GM21360 (cell line): ENCODE data around the gene CNGB1.
"Not testable (repeated sequence)": the region's sequence is repeated elsewhere in the genome, so short reads cannot be mapped to it uniquely, and the experiment has no call there.

Experiments used
- ATAC-seq: cut with Tn5 transposase; IDR thresholded peaks from one replicate; pipeline ENCODE4 v1.9.1; 2021; ENCODE audit warnings: mild to moderate bottlenecking, moderate library complexity; ENCODE audit not compliant: unreplicated experiment

CNGB1 gene

GRCh38 chr16:57970970-57971369 is at the start of gene CNGB1:
Gene CNGB1, minus strand, starts transcription at chr16:57971128. Its CDS starts 3,842 bp downstream, at chr16:57967286.
- ATAC-seq: no peak

GRCh38 chr16:58019866-58020538 is 49.1 kb upstream of the CNGB1 start:
- no peak for ATAC-seq

DNA sequence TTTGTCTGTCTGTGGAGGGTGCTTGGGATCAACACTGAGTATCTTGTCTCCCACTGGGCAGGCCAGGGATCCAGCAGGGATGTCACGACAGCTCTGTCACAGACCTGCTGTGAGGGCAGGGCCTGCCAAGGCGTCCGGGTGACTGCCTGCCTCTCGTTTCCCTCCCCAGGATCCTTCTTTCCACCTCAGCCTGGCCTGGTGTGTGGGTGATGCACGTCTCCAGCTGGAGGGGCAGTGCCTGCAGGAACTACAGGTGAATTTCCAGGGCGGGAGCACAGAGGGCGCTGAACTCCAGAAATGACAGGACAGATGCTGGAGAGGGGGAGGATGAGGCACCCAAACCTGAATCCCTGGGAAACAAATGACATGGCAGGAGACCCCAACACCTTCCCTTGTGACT is 47.9 kb upstream of the CNGB1 start:
- no peak for ATAC-seq

DNA sequence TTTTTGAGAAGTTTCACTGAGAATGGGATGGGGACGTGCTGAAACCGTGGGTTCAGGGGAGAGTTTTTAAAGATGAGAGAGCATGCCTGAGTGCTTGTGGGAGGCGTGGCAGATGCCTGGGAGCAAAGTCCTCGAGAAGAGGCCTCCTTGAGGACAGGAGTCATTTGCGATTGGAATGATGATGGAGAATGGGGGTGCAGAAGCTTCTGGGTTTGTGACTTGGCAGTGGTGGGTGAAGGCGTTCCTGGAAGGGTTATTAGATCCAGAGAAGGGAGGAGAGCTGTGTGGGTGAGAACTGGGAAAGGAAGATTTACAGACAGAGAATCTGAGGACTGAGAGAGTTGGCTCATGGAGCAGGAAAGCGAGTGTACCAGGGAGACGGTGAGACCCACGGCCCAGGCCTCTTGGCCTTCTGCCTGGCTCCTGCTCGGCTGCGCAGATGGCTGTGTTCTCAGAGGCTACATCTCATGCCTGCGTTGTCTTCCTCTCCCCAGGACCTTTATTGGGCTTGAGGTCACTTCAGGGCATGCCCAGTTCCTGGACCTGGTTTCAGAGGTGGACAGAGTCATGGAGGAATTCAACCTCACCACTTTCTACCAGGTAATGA is 46.0 kb upstream of the CNGB1 start:
- ATAC-seq: no peak

- ATAC-seq: no peak
Measured at GRCh38 chr16:58013201-58013956, 42.5 kb upstream of the CNGB1 start.

- no peak for ATAC-seq
Measured at GRCh38 chr16:58012481-58012880, 41.6 kb upstream of the CNGB1 start.

GRCh38 chr16:58011652-58012051 is 40.7 kb upstream of the CNGB1 start:
- no peak for ATAC-seq

DNA sequence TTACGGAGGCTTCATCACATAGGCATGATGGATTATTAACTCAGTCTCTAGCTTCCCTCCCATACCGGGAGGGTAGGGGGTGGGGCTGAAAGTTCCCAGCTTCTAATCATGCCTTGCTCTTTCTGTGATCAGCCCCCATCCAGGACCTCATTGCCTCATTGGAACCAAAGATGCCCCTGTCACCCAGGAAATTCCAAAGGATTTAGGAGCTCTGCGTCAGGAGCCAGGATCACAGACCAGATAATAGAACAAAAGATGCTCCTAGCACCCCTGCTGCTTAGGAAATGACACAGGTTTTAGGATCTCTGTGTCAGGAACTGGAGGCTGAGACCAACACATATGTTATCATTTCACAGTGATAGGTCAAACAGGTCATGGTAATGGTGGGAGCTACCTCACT is 40.0 kb upstream of the CNGB1 start:
- no peak for ATAC-seq

GRCh38 chr16:58009856-58010416 is 39.0 kb upstream of the CNGB1 start:
- no peak for ATAC-seq

DNA sequence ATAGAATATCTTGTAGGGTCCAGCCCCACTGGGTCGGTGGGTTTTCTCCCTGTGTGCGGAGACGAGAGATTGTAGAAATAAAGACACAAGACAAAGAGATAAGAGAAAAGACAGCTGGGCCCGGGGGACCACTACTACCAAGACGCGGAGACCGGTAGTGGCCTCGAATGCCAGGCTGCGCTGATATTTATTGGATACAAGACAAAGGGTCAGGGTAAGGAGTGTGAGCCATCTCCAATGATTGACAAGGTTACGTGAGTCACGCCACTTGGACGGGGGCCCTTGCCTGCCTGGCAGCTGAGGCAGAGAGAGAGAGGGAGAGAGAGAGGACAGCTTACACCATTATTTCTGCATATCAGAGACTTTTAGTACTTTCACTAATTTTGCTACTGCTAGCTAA is 33.8 kb upstream of the CNGB1 start:
- not testable (repeated sequence) for ATAC-seq

- no peak for ATAC-seq
Measured at GRCh38 chr16:58002936-58003335, 32.0 kb upstream of the CNGB1 start.

DNA sequence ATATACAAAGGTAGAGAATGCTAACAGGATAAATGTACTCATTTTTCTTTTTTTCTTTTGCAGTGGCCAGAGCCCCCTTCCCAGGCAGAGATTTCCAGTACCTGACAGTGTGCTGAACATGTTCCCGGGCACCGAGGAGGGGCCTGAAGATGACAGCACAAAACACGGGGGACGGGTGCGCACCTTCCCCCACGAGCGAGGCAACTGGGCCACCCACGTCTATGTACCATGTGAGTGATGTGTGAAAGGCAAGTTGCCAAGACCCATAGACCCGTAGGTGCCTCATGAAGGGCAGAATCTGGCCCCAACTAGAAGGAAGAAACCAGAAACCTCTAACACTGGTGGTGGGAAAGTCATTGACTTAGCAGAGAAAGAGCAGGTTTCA is 31.5 kb upstream of the CNGB1 start:
- ATAC-seq: no peak

DNA sequence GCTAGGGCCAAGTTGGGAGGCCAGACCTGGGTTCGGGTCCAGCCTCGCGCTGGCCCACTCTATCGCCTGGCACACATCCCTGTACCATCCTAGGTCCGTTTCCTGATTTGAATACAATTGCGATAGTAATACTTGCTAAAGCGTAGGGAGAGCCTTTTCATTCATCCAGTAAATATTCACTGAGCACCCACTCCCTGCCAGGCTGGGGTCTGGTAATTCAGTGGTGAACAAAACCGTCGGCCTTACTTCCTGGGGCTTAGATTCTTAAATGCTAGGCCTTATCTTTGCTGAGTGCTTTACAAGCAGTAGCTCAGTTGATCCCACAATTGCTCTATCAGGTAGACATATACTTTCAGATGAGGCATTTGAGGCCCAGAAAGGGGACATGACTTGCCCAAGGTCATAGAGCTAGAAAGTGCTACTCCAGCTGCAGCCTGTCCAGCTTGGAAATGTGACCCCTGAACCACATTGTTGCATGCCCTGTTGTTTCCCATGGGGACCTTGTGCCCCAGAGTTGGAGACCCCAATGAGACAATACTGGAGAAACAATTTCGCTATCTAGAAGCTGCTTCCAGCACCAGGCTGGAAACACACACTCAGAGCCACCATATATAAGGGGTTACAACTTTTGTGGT is 31.0 kb upstream of the CNGB1 start:
- no peak for ATAC-seq

- ATAC-seq: peak; percentile 68
Measured at GRCh38 chr16:58000706-58001676, 30.1 kb upstream of the CNGB1 start, which contains the start of gene USB1. Gene USB1, plus strand, starts transcription at chr16:58001407. Its CDS starts 77 bp downstream, at chr16:58001484.

DNA sequence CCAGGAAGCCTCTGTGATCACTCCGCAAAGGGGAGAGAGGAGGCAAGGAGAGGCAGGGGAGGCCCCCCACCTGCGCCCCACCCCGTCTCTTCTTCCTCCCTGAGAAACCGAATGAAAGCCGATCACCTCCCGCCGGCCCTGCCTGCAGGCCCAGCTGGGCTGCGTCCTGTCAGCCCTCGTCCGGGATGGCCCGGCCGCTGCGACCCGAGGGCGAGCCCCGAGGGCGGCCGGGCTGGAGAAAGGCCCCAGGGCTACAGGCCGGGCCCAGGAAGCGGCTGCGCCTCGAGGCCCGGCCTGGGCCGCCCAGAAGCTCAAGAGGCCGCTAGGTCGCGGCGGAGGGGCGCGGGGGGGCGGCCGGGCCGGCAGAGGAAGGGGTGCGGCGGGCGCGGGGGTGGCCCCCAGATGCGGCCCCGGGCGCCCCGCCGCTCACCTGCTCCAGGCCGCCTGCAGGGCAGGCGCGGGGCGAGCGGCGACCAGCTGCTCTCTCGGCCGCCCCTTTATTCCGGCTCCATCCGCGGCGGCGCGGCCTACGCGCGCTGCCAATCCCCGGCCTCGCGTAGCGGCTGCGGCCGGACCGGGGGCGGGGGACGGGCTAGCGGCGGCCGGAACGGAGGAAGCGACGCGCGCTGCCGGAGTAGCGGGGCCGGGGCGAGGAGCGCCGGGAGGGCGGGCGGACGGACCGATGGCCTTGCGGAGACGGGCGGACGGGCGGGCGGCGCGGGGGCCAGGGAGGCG is 29.2 kb upstream of the CNGB1 start, which contains the start of gene ZNF319:
Gene ZNF319 (minus strand): TSS at position 702 of the 735 bp plus-strand sequence. CDS start 2,407 bp downstream, outside the sequence.
- peak; percentile 10 for ATAC-seq

DNA sequence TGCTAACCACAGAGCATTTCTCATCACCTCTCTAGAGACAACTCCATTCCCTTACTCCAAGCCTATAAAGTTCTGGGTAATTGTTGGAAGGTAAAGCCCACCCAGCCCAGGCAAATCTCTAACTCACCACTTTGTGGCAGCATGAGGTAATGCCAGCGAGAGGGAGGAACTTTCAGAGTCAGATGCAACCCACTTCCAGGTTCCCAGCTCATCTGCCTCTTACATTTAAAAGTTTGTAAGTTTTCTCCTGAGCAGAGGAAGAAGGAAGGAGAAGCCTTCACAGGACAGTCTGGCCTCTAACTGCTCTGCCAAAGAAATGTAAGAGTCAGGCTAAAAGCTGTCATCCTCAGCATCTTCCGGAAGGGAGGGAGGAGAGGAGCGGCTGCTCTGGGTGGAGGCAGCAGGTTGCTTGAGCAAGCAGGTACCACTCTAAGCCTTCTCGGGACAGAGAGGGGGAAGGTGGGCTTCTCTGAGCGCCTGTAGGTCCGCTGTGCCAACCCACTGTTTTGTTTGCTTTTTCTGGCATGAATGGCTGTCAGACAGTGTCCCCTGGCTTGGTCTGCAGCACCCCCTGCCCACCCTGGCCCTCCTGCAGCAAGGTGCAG is 28.5 kb upstream of the CNGB1 start:
- no peak for ATAC-seq

GRCh38 chr16:57998992-57999365 is 28.1 kb upstream of the CNGB1 start:
- ATAC-seq: no peak

- ATAC-seq: no peak
Measured at GRCh38 chr16:57998486-57998885, 27.6 kb upstream of the CNGB1 start.
